SK-N-SH (cell line): ENCODE data around the gene EVC. TPM values are rescaled to one million over a fixed set of nuclear protein-coding genes. Genes with fewer than 3 reads are reported as not detected.

ENCODE experiments used
- CTCF ChIA-PET: fragments of 300-600, 350-600 bp; formaldehyde crosslinking; extraction: SDS; loops from one replicate; lab custom pipeline; 2021; lab: Yijun Ruan, JAX
- POLR2A ChIA-PET: fragments of 350-600 bp; sonication (Branson Sonifier 250); formaldehyde crosslinking; extraction: SDS; loops from one replicate; lab custom pipeline; 2020; ENCODE audit warnings: antibody characterized with exemption, inconsistent platforms; lab: Yijun Ruan, JAX
- DNase-seq: peaks from one replicate; pipeline ENCODE4 v3.0.0; 2012
- H2AFZ ChIP-seq: fragments of 200-600 bp; sonication (generic); 2 replicates; pipeline ENCODE4 v1.8.1; 2016; ENCODE audit warnings: antibody characterized with exemption, mild to moderate bottlenecking, low read depth
- H3F3A ChIP-seq: fragments of 200-600 bp; sonication (generic); replicated peaks from 2 replicates; pipeline ENCODE3; 2016; ENCODE audit warnings: antibody characterized with exemption, mild to moderate bottlenecking; ENCODE audit not compliant: insufficient read depth
- H3K27ac ChIP-seq, 2 experiments: fragments of 200-500 bp in 1 of 2; fragments of 200-600 bp in 1 of 2; sonication (Bioruptor generic) in 1 of 2; sonication (generic), shearing (Covaris generic) in 1 of 2; 2 replicates each; pipeline versions ENCODE4 v1.5.1 to v1.6.1; 2014 to 2016; ENCODE audit warnings: low read depth in 2 of 2, inconsistent platforms in 1 of 2, low read length in 1 of 2, mild to moderate bottlenecking in 1 of 2, mixed read lengths in 1 of 2
- H3K27me3 ChIP-seq: fragments of 200-600 bp; sonication (generic), shearing (Covaris generic); 2 replicates; pipeline ENCODE4 v1.6.1; 2016; ENCODE audit warnings: mixed run types; ENCODE audit not compliant: insufficient read depth
- H3K36me3 ChIP-seq, 2 experiments: fragments of 200-500 bp in 1 of 2; fragments of 200-600 bp in 1 of 2; sonication (Bioruptor generic) in 1 of 2; sonication (generic) in 1 of 2; replicated peaks in 1 of 2; 2 replicates each; pipeline versions ENCODE3 to v1.5.1; 2014 to 2016; ENCODE audit warnings: low read length in 1 of 2, mild to moderate bottlenecking in 1 of 2; ENCODE audit not compliant: insufficient read depth in 2 of 2, control insufficient read depth in 1 of 2
- H3K4me1 ChIP-seq, 2 experiments: fragments of 200-500 bp in 1 of 2; fragments of 200-600 bp in 1 of 2; sonication (Bioruptor generic) in 1 of 2; sonication (generic), shearing (Covaris generic) in 1 of 2; 2 replicates each; pipeline versions ENCODE4 v1.5.1 to v1.6.1; 2014 to 2016; ENCODE audit warnings: low read depth in 1 of 2, low read length in 1 of 2, mixed run types in 1 of 2; ENCODE audit not compliant: insufficient read depth in 2 of 2, control insufficient read depth in 1 of 2
- H3K4me2 ChIP-seq: fragments of 200-600 bp; sonication (generic), shearing (Covaris generic); 2 replicates; pipeline ENCODE4 v1.6.1; 2017; ENCODE audit warnings: mixed run types
- H3K4me3 ChIP-seq, 2 experiments: fragments of 200-500 bp in 1 of 2; fragments of 200-600 bp in 1 of 2; sonication (Bioruptor generic) in 1 of 2; sonication (generic), shearing (Covaris generic) in 1 of 2; 2 replicates each; pipeline versions ENCODE4 v1.5.1 to v1.8.1; 2014 to 2016; ENCODE audit warnings: low read depth in 2 of 2, inconsistent platforms in 1 of 2, low read length in 1 of 2, mild to moderate bottlenecking in 1 of 2, mixed read lengths in 1 of 2, moderate library complexity in 1 of 2
- H3K79me2 ChIP-seq: fragments of 200-600 bp; sonication (generic); 2 replicates; pipeline ENCODE4 v1.8.1; 2017; ENCODE audit warnings: mild to moderate bottlenecking; ENCODE audit not compliant: insufficient read depth
- H3K9ac ChIP-seq: fragments of 200-600 bp; sonication (generic); 2 replicates; pipeline ENCODE4 v1.6.1; 2017; ENCODE audit warnings: mixed run types
- H3K9me2 ChIP-seq: fragments of 200-600 bp; sonication (generic); 2 replicates; pipeline ENCODE4 v1.6.1; 2017; ENCODE audit warnings: mixed run types
- H3K9me3 ChIP-seq: fragments of 200-600 bp; sonication (generic); 2 replicates; pipeline ENCODE4 v1.6.1; 2017; ENCODE audit warnings: mixed run types, mild to moderate bottlenecking, moderate library complexity
- H4K20me1 ChIP-seq: fragments of 200-600 bp; sonication (generic); 2 replicates; pipeline ENCODE4 v1.6.1; 2017; ENCODE audit warnings: mild to moderate bottlenecking, mixed run types; ENCODE audit not compliant: insufficient read depth
- ELF1 ChIP-seq: IDR thresholded peaks from 2 replicates; pipeline ENCODE4 v1.4.0; 2012
- EP300 ChIP-seq, 2 experiments: IDR thresholded peaks; 2 replicates each; pipeline versions ENCODE4 v1.4.0 to v1.6.1; 2012; ENCODE audit warnings: borderline replicate concordance in 1 of 2, low read depth in 1 of 2, low read length in 1 of 2
- EZH2phosphoT487 ChIP-seq: fragments of 200-600 bp; sonication (generic); IDR thresholded peaks from 2 replicates; pipeline ENCODE4 v1.6.1; 2017; ENCODE audit warnings: low read depth, mixed run types, mild to moderate bottlenecking, antibody characterized with exemption, moderate library complexity, borderline replicate concordance
- FOSL2 ChIP-seq: IDR thresholded peaks from 2 replicates; pipeline ENCODE4 v1.4.0; 2012; ENCODE audit warnings: low read depth, mild to moderate bottlenecking, moderate library complexity, borderline replicate concordance
- GATA2 ChIP-seq: sonication (generic); formaldehyde crosslinking; IDR thresholded peaks from 2 replicates; pipeline ENCODE4 v1.5.0; 2020; ENCODE audit warnings: mild to moderate bottlenecking, missing genetic modification reagents
- MXI1 ChIP-seq: IDR thresholded peaks from 2 replicates; pipeline ENCODE4 v1.6.1; 2012; ENCODE audit warnings: mild to moderate bottlenecking, low read depth, low read length, improper control_type of control experiment
- RAD21 ChIP-seq: IDR thresholded peaks from 2 replicates; pipeline ENCODE4 v1.6.1; 2012; ENCODE audit warnings: mild to moderate bottlenecking, low read length
- RXRA ChIP-seq: IDR thresholded peaks from 2 replicates; pipeline ENCODE4 v1.4.0; 2012; ENCODE audit warnings: low read depth, mild to moderate bottlenecking, borderline replicate concordance
- SIN3A ChIP-seq: IDR thresholded peaks from 2 replicates; pipeline ENCODE4 v1.6.1; 2012; ENCODE audit warnings: low read depth, mild to moderate bottlenecking, low read length, moderate library complexity, borderline replicate concordance
- SMC3 ChIP-seq: IDR thresholded peaks from 2 replicates; pipeline ENCODE4 v1.6.1; 2012; ENCODE audit warnings: low read depth, low read length, improper control_type of control experiment
- TCF12 ChIP-seq: IDR thresholded peaks from 2 replicates; pipeline ENCODE4 v1.4.0; 2012
- WGBS: methylation state at CpG from one replicate; pipeline ENCODE4 v1.1.6; 2017; ENCODE audit warnings: low lambda C conversion rate; 5-methylcytosine and 5-hydroxymethylcytosine counted together
- polyA plus RNA-seq, 3 experiments: library from polyadenylated mRNA; depleted of rRNA; stranded (reverse); fragments of >200 nt; gene quantifications; 2 replicates each; pipeline ENCODE4 v1.2.3, GENCODE V29; 2012
- TF ChIP-seq, protein P1 (sequence below): IDR thresholded peaks from 2 replicates; pipeline ENCODE4 v1.6.1; 2012; ENCODE audit warnings: mild to moderate bottlenecking, low read depth, low read length, moderate library complexity
- TF ChIP-seq, protein P2 (sequence below): IDR thresholded peaks from 2 replicates; pipeline ENCODE4 v1.4.0; 2012; ENCODE audit warnings: low read depth, borderline replicate concordance
- TF ChIP-seq, protein P3 (sequence below): fragments of 150-350 bp; IDR thresholded peaks from 2 replicates; pipeline ENCODE4 v1.6.1; 2017; ENCODE audit warnings: antibody characterized with exemption, low read length, low read depth, borderline replicate concordance
- TF ChIP-seq, protein P4 (sequence below): IDR thresholded peaks from 2 replicates; pipeline ENCODE4 v1.4.0; 2012; ENCODE audit warnings: low read depth

EVC gene
- polyA plus RNA-seq, 1 of the 3 experiments (the other 2 are of a cell fraction) = 3.8 TPM

DNA sequence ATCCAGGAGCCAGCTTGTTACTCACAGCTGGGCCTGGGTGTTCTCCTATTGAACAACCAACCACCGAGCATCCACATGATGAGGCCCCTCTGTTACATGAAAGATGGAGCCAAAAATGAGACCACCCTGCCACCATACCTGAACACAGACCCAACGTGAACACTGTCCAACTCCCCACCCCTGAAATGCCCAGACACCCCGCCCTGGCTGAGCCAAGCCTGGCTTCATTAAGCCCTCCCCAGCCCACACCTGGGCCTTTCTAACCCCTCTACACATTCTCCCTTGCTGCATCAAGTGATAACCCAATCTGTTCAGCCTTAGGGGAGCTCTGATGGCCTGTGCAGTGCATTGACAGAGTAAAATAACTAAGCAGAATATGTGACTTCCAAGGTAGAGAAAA, 80.7 kb downstream of the EVC start:
- no peak overlapping the region for H3K4me2 ChIP-seq

DNA sequence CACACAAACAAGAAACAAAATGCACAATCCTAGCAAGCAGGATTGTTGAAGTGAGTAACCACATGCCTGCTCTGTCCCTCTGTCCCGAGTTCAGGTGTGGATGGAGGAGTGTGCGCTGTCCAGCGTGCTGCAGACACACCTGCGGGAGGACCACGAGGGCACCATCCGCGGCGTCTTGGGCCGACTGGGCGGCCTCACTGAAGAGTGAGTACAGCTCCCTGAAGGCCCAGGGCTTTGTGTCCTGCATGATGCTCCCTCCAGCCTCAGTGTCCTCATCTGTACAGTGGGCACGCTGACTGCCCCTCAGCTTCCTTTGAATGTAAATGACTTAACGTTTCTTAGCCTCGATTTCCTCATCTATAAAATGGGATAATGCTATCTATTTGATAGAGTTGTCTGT, 82.5 kb downstream of the EVC start:
- H3K4me3 ChIP-seq = no peak overlapping the region
- no peak overlapping the region for H2AFZ ChIP-seq
- H4K20me1 ChIP-seq = no peaks in the 10 kb centered on the region
- WGBS = 92% methylated on average over 7 of the region's 13 CpGs
- H3K27me3 ChIP-seq = no peaks in the 10 kb centered on the region
- H3K27ac ChIP-seq = no peak overlapping the region
- POLR2A ChIA-PET = no interaction called here
- no peaks in the 10 kb centered on the region; the same call in 1 of the 2 replicates for H3K9me3 ChIP-seq
- H3K79me2 ChIP-seq = no peaks in the 10 kb centered on the region
- no peaks in the 10 kb centered on the region for H3F3A ChIP-seq
- H3K9ac ChIP-seq = no peak overlapping the region
- TF ChIP-seq, protein P1, sequence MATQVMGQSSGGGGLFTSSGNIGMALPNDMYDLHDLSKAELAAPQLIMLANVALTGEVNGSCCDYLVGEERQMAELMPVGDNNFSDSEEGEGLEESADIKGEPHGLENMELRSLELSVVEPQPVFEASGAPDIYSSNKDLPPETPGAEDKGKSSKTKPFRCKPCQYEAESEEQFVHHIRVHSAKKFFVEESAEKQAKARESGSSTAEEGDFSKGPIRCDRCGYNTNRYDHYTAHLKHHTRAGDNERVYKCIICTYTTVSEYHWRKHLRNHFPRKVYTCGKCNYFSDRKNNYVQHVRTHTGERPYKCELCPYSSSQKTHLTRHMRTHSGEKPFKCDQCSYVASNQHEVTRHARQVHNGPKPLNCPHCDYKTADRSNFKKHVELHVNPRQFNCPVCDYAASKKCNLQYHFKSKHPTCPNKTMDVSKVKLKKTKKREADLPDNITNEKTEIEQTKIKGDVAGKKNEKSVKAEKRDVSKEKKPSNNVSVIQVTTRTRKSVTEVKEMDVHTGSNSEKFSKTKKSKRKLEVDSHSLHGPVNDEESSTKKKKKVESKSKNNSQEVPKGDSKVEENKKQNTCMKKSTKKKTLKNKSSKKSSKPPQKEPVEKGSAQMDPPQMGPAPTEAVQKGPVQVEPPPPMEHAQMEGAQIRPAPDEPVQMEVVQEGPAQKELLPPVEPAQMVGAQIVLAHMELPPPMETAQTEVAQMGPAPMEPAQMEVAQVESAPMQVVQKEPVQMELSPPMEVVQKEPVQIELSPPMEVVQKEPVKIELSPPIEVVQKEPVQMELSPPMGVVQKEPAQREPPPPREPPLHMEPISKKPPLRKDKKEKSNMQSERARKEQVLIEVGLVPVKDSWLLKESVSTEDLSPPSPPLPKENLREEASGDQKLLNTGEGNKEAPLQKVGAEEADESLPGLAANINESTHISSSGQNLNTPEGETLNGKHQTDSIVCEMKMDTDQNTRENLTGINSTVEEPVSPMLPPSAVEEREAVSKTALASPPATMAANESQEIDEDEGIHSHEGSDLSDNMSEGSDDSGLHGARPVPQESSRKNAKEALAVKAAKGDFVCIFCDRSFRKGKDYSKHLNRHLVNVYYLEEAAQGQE = 0 out of 2 replicates have a peak, but pooled peaks have one; percentile 12
- TF ChIP-seq SIN3A (no peak), TCF12 (no peak), FOSL2 (no peak), RXRA (no peak), GATA2 (CRISPR knock-in tag) (no peak), MXI1 (no peak)
- TF ChIP-seq, protein P2, sequence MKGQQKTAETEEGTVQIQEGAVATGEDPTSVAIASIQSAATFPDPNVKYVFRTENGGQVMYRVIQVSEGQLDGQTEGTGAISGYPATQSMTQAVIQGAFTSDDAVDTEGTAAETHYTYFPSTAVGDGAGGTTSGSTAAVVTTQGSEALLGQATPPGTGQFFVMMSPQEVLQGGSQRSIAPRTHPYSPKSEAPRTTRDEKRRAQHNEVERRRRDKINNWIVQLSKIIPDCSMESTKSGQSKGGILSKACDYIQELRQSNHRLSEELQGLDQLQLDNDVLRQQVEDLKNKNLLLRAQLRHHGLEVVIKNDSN = no peak
- peaks cover 20 to 25% of the 10 kb centered on the region in 2 experiments for H3K36me3 ChIP-seq
- CTCF ChIA-PET = interaction anchor here (0.6 to 1.6 kb wide), 3 partner anchors 145 to 744 kb away, joined by 3 to 4 read pairs (median 3); no protein-coding TSS in a partner anchor
- no peaks in the 10 kb centered on the region for H3K9me2 ChIP-seq
- no peaks in the 10 kb centered on the region; a peak in 1 of 4 replicates for H3K4me1 ChIP-seq
- no peak overlapping the region for H3K4me2 ChIP-seq
- no peak for DNase-seq

More for the DNA sequence above, 80.7 kb downstream of the EVC start:
- POLR2A ChIA-PET = no interaction called here
- Histone ChIP-seq H3K9ac (no peak overlapping the region), H3K36me3 (peaks cover 19 to 25% of the 10 kb centered on the region in 2 experiments), H3K27ac (no peak overlapping the region), H2AFZ (no peak overlapping the region), H3F3A (no peaks in the 10 kb centered on the region), H3K79me2 (no peaks in the 10 kb centered on the region), H3K9me2 (no peaks in the 10 kb centered on the region), H3K27me3 (no peaks in the 10 kb centered on the region), H3K4me3 (no peak overlapping the region), H4K20me1 (no peaks in the 10 kb centered on the region), H3K9me3 (no peaks in the 10 kb centered on the region; the same call in 1 of the 2 replicates), H3K4me1 (no peaks in the 10 kb centered on the region)
- CTCF ChIA-PET = interaction anchor here (1.2 to 4.3 kb wide), 6 partner anchors 11 to 740 kb away, joined by 3 to 20 read pairs (median 10); partner anchors contain the start of gene STK32B
- DNase-seq = no peak
- 91% methylated on average over 3 of the region's 3 CpGs for WGBS
- TF ChIP-seq SMC3 (no peak), RAD21 (no peak), ELF1 (no peak), EZH2phosphoT487 (no peak), TCF12 (no peak), EP300 (IDR thresholded peaks at IDR 0.05; ENCODE audit: borderline replicate concordance in 1 of 2, low read depth in 1 of 2, low read length in 1 of 2) (no peak)
- TF ChIP-seq, protein P3, sequence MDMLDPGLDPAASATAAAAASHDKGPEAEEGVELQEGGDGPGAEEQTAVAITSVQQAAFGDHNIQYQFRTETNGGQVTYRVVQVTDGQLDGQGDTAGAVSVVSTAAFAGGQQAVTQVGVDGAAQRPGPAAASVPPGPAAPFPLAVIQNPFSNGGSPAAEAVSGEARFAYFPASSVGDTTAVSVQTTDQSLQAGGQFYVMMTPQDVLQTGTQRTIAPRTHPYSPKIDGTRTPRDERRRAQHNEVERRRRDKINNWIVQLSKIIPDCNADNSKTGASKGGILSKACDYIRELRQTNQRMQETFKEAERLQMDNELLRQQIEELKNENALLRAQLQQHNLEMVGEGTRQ = no peak
- TF ChIP-seq, protein P4, sequence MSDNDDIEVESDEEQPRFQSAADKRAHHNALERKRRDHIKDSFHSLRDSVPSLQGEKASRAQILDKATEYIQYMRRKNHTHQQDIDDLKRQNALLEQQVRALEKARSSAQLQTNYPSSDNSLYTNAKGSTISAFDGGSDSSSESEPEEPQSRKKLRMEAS = no peak
